Tibial artery (tissue), 4 donors: Measurements from ENCODE around the gene DMBX1.

Source experiments
- DNase-seq, 2 donors: peaks; one replicate each; pipeline ENCODE4 v3.0.0-alpha.2; 2019
- H3K27ac ChIP-seq, 2 donors: fragments of 200-600 bp; sonication (generic) in 1 of 2; 1 replicate in 1 of 2; 2 replicates in 1 of 2; pipeline ENCODE4 v1.5.1; 2018 to 2019; ENCODE audit warnings: mild to moderate bottlenecking in 1 of 2
- H3K27me3 ChIP-seq, 2 donors: fragments of 200-600 bp; sonication (generic) in 1 of 2; one replicate each; pipeline versions ENCODE4 v1.5.1 to v1.6.0; 2016 to 2019
- H3K36me3 ChIP-seq, 3 donors: fragments of 200-600 bp; sonication (generic) in 2 of 3; one replicate each; pipeline ENCODE4 v1.5.1; 2016 to 2019; ENCODE audit warnings: mild to moderate bottlenecking in 2 of 3
- H3K4me1 ChIP-seq, 4 donors: fragments of 200-600 bp; sonication (generic) in 2 of 4; 1 replicate in 3 of 4; 2 replicates in 1 of 4; pipeline ENCODE4 v1.5.1; 2016 to 2019
- H3K4me3 ChIP-seq, 2 donors: fragments of 200-600 bp; sonication (generic) in 1 of 2; 1 replicate in 1 of 2; 2 replicates in 1 of 2; pipeline ENCODE4 v1.5.1; 2018 to 2019; ENCODE audit warnings: mild to moderate bottlenecking in 2 of 2
- H3K9me3 ChIP-seq, 3 donors: fragments of 200-600 bp; sonication (generic) in 1 of 3; one replicate each; pipeline ENCODE4 v1.5.1; 2016 to 2019
- intact Hi-C: fragments of 100-400 bp; cut with DNase I; formaldehyde crosslinking; loops from one replicate; pipeline ENCODE4 v1.15.0; 2023; ENCODE audit warnings: low total_unique reads
- TF ChIP-seq, protein P1 (sequence below), 2 experiments: fragments of 200-600 bp in 1 of 2; fragments of 450-650 bp in 1 of 2; IDR thresholded peaks; one replicate each; pipeline ENCODE4 v1.5.1; 2017 to 2019; ENCODE audit warnings: antibody characterized with exemption in 2 of 2, mild to moderate bottlenecking in 1 of 2, moderate library complexity in 1 of 2

Gene DMBX1

DNA sequence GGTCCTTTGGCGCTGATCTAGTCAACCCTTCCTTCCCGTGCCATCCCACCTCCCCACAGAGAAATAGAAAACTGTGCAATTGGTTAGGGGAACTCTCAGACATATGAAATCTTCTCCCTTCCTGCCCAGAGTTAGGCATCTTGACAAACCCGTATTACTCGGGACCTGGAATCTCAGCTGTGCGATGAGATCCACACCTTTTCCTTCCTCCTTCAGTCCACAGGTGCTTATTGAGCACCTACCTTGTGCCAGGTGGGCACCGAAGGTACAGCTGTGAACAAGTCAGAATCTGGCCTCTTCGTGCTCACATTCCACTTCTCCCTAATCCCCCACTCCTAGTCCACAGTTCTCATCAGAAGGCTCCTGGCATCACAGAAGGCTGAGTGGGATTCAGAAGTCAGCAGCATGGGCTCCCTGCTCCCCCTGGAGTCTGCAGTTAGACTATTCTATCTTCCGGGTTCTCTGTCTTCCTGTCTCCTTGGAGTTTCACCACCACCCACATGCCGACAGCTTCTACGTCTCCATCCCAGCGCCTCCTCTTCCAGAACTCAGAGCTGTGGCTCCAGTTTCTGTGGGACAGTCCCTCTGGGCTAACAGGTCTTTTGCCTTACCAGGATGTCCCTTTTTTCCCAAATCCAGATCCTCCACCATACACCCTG is 38.8 kb downstream of the DMBX1 start:
- peaks cover 0 to 10% (median 3%) of the 10 kb centered on the region in 4 donors for H3K4me1 ChIP-seq
- H3K27me3 ChIP-seq = peaks cover 0 to 51% of the 10 kb centered on the region in 2 donors
- H3K4me3 ChIP-seq = no peak overlapping the region
- intact Hi-C loops = loop anchor here (1.0 to 5.0 kb wide), 2 partner anchors 51 to 122 kb away; no protein-coding TSS in a partner anchor
- DNase-seq = no peak
- no peaks in the 10 kb centered on the region for H3K9me3 ChIP-seq
- no peak overlapping the region for H3K27ac ChIP-seq
- TF ChIP-seq, protein P1, sequence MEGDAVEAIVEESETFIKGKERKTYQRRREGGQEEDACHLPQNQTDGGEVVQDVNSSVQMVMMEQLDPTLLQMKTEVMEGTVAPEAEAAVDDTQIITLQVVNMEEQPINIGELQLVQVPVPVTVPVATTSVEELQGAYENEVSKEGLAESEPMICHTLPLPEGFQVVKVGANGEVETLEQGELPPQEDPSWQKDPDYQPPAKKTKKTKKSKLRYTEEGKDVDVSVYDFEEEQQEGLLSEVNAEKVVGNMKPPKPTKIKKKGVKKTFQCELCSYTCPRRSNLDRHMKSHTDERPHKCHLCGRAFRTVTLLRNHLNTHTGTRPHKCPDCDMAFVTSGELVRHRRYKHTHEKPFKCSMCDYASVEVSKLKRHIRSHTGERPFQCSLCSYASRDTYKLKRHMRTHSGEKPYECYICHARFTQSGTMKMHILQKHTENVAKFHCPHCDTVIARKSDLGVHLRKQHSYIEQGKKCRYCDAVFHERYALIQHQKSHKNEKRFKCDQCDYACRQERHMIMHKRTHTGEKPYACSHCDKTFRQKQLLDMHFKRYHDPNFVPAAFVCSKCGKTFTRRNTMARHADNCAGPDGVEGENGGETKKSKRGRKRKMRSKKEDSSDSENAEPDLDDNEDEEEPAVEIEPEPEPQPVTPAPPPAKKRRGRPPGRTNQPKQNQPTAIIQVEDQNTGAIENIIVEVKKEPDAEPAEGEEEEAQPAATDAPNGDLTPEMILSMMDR (IDR thresholded peaks at IDR 0.05) = no peak
- H3K36me3 ChIP-seq = no peaks in the 10 kb centered on the region

DNA sequence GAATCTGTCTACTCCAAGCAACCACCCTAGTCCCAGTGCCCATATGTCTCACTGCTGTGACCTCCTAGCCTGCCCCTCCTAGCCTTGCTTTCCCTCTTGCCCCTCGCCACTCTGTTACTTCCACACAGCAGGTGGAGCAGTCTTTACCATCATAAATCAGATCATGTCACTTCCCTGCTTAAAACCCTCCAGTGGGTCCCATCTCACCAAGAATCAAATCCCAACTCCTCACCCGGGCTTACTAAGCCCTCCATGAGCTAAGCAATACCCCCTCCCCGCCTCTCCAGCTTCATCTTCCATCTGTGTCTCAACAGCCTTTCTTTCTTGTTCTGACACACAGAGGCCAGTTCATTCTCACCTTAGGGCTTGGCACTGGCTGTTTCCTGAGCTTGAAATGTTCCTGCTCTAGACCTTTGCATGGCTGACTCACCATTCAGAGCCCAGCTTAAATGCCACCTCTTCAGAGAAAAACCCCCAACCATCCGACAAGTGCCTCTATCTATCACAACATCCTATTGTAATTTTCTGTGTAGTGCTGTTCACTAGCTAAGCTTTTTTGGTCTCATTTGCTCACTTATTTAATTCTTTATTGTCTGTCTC is 39.5 kb downstream of the DMBX1 start:
- Histone ChIP-seq H3K36me3 (no peaks in the 10 kb centered on the region), H3K27ac (no peak overlapping the region), H3K9me3 (no peaks in the 10 kb centered on the region), H3K4me1 (peaks cover 0 to 14% (median 6%) of the 10 kb centered on the region in 4 donors), H3K27me3 (peaks cover 0 to 51% of the 10 kb centered on the region in 2 donors), H3K4me3 (no peak overlapping the region)
- no peak for DNase-seq
- TF ChIP-seq, protein P1 (IDR thresholded peaks at IDR 0.05) = no peak
- intact Hi-C loops = loop anchor here (5.0 kb wide), 1 partner anchor 52 kb away; no protein-coding TSS in a partner anchor

DNA sequence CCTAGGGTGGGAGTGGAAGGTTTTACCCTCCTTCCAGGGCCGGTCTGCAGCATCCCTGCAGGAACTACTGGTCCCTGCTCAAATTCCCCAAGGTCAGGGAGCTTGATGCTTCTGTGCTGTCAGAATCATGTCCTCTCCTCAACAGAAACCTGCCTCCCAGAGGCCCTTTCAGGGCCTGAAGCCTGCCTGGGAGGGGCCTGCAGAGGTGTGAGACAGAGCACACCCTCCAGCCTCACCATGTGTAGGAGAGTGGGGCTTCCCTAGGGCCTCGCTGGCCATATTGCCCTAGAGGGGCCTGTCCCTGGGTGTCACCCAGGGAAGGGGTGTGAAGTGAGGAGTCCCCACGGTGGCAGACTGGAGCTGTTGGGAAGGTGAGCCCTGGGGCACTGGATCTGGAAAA is 40.7 kb downstream of the DMBX1 start:
- H3K27ac ChIP-seq = no peak overlapping the region
- TF ChIP-seq, protein P1 (IDR thresholded peaks at IDR 0.05) = no peak
- no peak for DNase-seq
- intact Hi-C loops = no loop called here
- peaks cover 0 to 14% (median 6%) of the 10 kb centered on the region in 4 donors for H3K4me1 ChIP-seq
- no peaks in the 10 kb centered on the region for H3K9me3 ChIP-seq
- no peak overlapping the region for H3K4me3 ChIP-seq
- peaks cover 0 to 48% of the 10 kb centered on the region in 2 donors for H3K27me3 ChIP-seq
- no peaks in the 10 kb centered on the region for H3K36me3 ChIP-seq

DNA sequence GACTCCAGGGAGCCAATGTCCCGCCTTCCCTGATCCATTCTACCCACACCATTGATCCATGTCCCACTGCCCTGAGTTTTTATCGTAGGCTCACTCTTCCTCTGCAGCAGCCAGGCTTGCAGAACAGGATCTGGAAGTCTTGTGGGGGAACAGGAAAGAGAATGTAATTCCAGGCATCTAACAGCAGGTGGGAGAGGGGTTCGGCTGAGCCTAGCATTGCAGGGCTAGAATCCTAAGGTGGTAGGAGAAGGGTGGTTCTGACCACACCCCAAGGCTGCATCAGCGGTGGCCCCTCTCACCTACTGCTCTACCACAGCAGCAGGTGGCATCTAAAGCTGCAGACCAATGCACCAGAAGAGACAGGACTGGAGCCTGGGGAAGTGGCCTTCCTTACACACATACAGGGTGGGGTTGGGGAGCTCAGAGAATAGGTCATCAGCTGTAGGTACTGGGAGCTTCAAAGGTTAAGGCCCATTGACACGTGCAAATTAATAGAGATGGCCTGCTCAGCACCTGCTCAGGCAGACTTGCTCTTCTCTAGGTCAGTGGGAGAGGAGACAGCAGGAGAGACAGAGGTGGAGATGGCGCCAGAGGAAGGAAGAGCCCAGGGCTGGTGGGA is 41.3 kb downstream of the DMBX1 start:
- H3K4me1 ChIP-seq = peaks cover 0 to 14% (median 6%) of the 10 kb centered on the region in 4 donors
- H3K4me3 ChIP-seq = no peak overlapping the region
- no peaks in the 10 kb centered on the region for H3K9me3 ChIP-seq
- intact Hi-C loops = no loop called here
- no peaks in the 10 kb centered on the region for H3K36me3 ChIP-seq
- H3K27ac ChIP-seq = no peak overlapping the region
- no peak for DNase-seq
- H3K27me3 ChIP-seq = peaks cover 0 to 42% of the 10 kb centered on the region in 2 donors
- TF ChIP-seq, protein P1 (IDR thresholded peaks at IDR 0.05) = no peak

DNA sequence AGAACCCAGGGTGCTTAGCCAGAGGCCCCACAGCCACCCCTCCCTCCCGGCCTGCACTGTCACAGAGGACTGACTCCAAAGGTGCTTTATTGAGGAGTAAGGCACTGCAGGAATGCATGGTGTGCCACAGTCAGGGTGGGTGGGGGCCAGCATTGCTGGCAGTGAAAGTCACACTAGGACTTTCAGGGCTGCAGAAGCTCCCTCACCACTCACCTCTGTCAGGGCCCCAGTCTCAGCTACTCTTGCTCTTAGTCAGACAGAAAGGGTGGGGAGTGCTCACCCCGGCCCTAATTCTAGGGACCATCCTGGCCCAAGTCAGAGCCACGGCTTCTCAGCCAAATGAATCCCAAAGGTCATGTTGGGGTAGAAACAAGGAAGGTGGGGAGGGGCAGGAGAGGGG is 42.5 kb downstream of the DMBX1 start:
- H3K4me3 ChIP-seq = no peak overlapping the region
- H3K36me3 ChIP-seq = no peaks in the 10 kb centered on the region
- intact Hi-C loops = no loop called here
- TF ChIP-seq, protein P1 (IDR thresholded peaks at IDR 0.05) = no peak
- no peak for DNase-seq
- H3K9me3 ChIP-seq = no peaks in the 10 kb centered on the region
- H3K27ac ChIP-seq = no peak overlapping the region
- peaks cover 0 to 14% (median 6%) of the 10 kb centered on the region in 4 donors for H3K4me1 ChIP-seq
- H3K27me3 ChIP-seq = peaks cover 0 to 30% of the 10 kb centered on the region in 2 donors
